OCI-M2 (cell line): ENCODE measurements around the gene TMEM204.

Source experiments
- DNase-seq: peaks from one replicate; lab custom pipeline; 2025; ENCODE audit not compliant: unreplicated experiment; lab: John Stamatoyannopoulos, UW

The TMEM204 gene

DNA sequence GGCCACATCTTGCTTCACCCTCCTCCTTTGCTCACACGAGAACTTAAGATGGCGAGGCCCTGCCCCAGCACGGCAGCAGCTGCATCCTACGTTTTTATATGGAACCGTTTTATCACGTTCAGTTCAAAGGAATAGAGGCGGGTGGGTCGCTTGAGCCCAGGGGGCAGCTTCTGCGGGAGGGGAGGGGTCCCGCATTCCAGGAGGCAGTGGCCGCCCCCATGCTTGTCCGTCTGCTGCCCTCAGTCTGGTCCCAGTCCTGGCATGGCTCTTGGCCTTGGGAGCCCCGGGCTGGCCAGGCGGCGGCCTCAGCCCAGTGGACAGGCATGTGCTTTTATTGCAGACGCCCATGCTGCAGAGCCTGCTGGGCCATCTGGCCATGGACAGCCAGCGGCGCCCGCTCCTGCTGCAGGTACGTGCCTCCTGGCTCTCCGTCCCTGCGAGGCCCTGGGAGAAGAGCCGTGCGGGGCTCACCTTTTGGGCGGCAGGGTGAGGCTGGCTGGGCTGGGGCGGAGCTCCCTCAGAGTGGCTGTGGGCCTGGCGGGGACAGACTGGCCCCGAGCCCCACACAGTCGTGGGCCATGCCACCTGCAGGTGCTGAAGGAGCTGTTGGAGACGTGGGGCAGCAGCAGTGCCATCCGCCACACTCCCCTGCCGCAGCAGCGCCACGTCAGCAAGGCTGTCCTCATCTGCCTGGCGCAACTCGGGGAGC is 33.6 kb upstream of the TMEM204 start:
- DNase-seq = no peak

DNA sequence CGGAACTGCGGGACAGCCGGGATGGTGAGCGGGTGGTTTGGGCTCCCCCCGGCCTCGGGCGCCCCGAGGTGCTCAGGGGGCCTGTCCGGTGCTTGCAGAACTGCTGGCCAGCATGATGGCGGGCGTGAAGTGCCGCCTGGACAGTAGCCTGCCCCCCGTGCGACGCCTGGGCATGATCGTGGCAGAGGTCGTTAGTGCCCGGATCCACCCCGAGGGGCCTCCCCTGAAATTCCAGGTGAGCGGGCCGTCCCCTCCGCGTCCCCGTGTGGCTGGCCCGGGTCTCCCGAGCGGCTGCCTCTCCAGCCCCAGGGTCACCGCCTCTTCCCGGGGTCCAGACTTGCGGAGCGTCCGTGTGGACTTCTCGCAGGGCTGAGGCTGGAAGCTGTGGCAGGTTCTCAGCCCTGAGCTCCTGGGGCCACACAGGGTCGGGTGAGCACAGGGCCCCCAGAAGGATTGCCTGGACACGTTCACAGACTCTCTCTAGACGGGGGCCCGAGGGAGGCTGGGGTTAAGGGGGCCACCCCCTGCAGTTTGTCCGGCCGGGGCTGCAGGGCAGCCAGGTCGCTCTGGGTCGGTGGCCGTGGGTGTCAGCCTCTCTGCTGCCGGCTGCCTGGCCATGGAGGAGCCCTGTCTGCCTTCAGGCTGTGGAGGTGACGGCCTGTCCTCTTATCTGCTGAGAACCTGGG is 32.9 kb upstream of the TMEM204 start:
- DNase-seq = no peak

DNA sequence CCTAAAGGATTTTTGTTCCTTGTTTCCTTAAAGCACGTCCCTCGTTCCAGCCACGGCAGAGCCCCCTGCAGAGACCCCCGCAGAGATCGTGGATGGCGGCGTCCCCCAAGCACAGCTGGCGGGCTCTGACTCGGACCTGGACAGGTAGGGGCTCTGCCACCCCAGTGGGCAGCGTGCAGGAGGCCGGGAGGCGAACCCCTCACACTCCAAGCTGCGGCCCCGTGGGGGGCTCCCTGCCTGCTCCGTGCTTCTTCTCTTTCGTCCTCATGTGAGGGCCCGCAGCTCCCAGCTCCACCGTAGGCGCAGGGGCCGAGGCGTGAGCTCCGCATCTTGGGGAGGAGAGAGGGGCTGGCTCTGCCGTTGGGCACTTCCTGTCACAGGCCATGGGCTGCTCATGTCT is 31.8 kb upstream of the TMEM204 start:
- no peak for DNase-seq

DNA sequence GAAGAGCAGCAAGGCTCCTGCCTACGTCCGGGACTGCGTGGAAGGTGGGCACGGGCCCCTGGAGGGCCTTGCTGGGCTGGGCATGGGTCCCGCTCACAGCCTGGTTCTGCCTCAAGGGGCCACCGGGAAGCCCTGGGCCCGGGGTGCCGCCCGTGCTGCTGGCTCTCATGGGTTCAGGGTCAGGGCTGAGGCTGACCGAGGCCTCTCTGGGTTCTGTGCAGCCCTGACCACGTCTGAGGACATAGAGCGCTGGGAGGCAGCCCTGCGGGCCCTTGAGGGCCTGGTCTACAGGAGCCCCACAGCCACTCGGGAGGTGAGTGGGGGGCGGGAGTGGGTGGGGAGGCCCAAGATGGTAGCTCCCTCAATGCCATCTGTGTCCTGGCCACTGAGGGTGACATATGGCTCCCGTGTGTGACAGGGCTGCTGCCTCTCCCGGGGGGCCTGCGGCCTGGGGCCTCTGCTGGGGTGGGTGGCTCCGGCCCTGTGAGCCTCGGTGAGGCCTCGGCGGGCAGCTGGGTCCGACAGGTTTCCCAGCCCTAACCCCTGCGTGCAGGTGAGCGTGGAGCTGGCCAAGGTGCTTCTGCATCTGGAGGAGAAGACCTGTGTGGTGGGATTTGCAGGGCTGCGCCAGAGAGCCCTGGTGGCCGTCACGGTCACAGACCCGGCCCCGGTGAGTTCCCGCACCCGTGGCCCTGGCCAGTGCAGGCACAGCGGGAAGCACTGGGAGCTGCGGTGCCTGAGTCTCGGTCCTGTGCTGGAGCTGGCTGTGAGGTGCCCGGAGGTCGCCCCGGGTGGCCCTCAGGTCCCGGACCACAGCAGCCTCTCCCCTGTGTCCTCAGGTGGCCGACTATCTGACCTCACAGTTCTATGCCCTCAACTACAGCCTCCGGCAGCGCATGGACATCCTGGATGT is 31.1 kb upstream of the TMEM204 start:
- no peak for DNase-seq

DNA sequence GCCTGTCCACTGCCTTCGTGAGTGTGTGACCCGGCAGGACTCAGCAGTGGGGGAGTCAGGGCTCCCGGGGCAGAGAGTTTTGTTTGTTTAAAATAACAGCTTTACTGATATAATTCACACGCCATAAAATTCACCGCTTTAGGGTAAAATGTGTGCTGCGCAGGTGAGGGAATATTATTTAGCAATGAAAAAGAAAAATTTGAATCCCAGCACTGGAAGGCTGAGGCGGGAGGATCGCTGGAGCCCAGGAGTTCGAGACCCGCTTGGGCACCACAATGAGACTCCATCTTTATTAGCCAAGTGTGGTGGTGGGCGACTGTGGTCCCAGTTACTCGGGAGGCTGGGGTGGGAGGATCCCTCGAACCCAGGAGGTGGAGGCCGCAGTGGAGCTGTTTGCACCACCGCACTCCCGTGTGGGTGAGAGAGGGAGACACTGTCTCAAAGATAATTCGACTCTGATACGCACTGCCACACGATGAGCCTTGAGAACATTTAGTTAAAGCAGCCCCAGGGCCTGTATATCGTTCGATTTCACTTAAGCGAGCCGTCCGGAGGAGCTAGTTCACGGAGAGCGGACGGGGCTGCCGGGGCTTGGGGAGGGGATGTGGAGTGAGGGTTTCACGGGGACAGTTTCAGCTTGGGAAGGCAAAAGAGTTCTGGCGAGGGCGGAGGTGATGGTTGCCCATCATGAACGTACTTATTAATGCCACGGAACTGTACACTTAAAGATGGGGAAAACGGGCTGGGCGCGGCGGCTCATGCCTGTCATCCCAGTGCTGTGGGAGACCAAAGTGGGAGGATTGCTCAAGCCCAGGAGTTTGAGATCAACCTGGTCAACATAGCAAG is 30.1 kb upstream of the TMEM204 start:
- no peak for DNase-seq

DNA sequence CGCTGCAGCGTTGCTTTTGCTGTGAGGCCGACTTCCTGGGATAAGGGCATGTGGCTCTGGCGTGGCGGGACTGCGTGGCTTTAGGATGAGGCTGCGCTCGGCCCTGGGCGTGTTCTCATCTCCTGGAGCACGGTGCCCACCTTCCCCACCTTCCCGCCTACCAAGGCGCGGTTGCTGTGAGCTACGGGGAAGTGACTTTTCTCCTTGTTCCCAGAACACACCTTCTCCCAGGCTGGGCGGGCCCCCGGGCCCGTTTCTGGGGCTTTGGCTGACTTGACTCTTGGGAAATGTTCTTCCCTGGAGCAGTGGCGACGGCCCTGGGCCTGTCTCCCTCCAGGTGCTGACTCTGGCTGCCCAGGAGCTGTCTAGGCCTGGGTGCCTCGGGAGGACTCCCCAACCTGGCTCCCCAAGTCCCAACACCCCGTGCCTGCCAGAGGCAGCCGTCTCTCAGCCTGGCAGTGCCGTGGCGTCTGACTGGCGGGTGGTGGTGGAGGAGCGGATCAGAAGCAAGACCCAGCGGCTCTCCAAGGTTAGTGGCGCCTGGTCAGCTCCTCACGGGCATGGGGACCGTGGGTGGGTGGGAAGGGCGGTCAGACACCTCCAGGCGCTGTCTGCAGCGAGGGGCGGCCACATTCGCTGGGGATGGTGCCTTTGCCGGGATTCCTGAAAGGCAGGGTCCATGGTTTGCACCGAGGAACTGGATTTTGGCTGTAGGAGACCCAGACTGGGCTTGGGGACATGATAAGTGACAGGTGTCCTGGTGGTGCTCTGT is 28.2 kb upstream of the TMEM204 start:
- no peak for DNase-seq

DNA sequence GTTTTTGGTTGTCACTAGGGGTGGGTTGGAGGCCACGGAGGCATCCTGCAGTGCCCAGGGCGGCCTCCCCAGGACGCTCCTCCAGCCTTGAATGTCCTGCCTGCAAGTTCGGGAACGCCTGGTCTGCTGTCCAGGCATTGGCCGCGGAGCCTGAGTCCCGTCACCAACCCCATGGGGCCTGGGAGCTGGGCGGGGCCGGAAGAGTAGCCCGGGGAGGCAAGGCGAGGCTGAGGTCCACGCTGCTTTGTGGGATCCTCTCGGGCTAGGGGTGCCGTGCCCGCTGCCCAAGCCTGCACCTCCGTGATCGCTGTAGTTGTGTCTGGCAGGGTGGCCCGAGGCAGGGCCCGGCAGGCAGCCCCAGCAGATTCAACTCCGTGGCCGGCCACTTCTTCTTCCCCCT is 27.6 kb upstream of the TMEM204 start:
- DNase-seq = no peak

DNA sequence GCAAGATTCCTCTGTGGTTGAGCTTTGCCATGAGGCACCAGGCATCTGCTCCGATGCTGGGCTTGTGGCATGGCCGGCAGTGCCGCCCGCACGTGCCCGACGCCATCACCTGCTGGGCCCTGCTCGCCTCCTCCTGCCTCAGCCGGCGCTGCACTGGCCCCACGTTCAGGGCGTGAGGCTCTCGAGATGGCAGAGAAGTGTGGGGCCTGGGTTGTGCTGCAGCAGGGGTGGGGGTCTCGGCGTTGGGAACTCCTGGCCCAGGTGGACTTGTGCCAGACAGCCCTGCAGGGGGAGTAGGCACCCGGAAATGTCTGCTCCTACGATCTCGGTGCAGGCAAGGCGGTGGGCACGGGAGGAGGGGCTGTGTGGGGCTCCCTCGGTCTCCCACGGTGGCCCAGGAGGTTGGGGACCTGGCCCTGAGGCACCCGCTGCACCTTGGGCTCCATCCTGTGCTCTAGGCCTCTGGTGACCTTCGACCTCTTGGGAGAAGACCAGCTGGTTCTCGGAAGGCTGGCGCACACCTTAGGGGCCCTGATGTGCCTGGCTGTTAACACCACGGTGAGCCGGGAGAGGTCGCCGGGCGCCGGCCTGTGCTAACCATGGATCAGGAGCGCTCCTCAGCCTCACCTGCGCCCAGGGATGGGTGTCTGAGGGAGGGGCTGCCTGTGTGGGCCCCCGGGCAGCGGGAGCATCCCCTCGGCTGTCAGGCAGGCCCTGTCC is 26.8 kb upstream of the TMEM204 start:
- DNase-seq = no peak

DNA sequence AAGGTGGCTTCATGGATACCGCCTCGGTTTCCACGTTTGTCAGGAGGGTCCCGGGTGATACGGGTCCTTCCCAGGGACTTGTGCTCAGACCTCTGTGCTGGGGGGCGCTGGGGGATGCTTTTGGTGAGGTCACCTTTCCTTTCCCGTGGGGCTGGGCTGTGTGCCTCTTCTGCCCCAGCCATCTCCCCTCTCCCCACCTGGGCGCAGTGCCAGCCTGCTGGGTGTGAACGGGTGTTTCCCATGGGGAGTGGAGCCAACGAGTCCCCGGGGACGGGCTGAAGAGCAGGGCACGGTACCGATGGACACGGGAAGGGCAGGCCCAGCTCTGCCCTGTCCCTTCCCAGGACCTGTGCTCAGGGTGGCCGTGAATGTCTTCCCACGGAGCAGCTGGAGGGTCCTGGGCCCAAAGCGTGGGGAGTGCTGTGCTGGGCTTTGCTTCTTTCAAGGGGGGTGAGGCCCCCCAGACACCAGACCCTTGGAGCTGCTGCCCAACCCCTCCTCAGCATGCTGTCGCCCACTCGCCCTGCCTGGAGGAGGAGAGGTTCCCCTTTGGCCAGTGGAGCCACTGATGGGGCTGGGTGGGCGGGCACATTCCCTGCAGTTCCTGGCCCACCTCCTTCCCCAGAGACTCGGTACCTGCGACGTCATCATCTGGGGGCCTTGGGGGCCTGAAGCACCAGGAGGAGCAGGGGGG is 24.8 kb upstream of the TMEM204 start:
- DNase-seq = no peak

DNA sequence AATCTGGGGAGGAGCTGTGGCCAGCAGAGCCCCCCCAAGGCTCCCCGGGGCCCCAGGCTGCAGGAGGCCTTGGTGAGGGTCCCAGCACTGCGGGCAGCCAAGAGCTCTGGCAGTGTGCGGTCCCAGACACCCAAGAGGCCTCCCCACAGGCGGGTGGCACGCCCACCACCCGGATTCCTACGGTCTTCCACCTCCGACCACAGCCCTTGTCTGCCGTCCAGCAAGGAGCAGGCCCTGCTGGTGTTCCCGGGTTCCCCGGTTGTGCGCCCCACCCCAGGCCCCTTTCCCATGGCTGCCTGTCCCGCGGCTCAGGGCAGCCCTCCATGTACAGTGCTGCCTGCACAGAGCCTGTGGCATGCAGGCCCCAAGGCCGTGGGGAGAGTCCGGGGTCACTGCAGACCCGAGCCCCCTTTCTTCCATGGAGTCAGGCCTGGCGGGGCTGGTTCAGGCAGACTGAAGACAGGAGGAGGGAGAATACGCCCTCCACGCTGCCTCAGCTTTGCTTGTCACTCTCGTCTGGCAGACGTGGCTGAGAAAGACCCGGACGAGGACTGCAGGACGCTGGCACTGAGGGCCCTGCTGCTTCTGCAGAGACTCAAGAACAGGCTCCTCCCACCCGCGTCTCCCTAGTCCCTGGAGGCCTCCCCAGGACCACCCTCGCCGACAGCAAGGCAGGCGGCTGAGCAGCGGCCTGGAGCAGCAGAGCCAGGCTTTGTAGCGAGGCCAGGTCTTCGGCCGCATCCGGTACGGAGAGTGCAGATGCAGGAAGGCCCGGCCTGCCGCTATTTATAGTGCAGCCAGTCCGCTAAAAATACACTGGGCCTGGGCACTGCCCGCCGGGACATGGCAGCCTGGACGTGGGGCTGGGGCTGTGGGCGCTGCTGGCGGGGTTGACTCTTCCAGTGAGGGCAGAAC is 23.9 kb upstream of the TMEM204 start:
- DNase-seq = no peak

DNA sequence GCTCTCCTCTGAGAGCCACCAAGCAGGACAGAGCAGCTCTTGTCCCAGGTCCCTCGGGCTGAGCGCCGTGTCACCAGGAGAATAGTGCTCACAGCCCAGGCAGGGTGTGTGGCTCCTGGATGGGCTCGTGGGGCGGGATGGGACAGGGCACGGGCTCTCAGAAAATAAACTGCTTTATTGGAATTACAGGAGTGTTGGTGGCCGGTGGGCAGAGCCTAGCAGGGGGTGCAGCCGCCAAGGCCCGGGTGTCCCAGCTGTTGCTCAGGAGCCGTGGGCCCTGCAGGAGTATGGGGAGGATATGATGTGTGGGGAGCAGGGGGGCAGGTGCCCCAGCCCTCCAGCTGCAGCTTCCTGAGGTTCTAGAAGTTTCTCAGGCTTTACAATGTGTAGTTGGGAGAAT is 23.2 kb upstream of the TMEM204 start:
- DNase-seq = no peak

DNA sequence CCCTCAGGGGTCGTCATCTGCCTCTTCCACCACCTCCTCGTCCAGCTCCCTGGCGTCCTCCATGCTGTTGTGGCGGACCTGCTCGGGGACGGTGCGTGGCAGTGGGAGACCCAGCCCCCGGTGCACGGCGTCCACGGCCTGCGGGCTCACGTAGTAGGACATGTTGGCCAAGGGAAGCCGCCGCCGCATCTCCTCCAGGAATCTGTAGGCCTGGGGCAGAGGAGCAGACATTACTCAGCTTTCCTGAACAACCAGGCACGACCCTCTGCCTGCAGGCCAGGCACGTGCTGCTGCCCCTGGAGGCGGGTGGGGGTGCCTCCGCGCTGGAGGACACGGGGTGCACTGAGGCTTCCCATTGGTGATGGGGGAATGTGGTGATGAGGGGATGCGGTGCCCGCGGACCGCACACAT is 22.5 kb upstream of the TMEM204 start:
- DNase-seq = no peak

DNA sequence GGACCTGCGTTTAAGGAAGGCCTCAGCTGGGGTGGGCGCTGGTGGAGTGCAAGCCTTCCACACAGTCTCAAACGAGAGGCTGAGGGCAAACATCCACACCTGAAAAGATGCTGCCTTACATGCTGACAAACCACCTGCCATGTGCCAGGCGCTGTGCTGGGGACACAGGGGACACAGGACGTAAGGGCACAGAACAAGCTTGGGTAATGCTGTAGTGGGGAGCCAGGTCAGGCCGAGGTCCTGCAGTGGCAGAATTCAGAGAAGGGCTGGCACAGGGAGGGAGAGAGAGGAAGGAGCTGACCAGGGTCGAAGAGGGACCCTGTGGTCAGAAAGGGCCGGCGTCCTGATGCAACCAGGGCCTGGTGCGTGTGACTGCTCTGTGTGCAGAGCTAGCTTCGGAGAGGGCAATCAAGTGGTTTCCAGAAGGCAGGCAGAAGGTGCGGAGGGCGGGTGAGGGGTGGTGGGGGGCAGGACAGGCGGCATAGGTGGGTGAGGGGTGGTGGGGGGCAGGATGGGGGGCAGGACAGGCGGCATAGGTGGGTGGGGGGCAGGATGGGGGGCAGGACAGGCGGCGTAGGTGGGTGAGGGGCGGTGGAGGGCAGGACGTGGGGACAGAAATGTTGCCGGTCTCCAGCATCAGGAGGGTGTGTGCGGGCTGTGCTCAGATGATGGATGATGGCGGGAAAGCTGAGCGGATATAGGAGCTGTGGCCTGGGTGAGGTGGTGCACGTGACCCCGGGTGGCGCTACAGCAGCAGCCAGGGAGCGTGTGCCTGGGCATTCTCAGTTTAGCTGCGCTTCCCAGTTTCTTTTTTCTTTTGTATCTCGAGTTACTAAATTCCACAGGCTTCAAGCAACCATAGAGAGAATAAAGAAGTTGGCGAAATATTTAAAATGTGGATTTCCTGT is 21.6 kb upstream of the TMEM204 start:
- DNase-seq = no peak

DNA sequence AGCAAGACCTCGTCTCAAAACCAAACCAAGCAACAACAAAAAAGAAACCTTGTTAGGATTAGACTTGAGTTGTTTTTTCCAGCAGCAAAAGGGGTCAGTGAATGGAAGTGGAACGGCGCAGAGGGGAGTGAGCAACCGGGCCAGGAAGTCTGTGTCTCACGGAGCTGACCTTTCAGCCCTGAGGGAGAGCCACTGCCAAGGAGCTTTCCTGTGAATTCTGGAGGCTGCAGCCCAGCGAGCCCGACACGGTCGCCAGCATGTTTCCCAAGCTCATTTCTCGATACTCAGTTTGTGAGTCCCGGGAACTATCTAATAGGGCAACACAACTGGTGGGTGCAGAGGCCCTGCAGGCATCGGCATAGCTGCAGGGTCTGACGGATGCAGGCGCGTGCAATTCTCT is 20.7 kb upstream of the TMEM204 start:
- DNase-seq = no peak

DNA sequence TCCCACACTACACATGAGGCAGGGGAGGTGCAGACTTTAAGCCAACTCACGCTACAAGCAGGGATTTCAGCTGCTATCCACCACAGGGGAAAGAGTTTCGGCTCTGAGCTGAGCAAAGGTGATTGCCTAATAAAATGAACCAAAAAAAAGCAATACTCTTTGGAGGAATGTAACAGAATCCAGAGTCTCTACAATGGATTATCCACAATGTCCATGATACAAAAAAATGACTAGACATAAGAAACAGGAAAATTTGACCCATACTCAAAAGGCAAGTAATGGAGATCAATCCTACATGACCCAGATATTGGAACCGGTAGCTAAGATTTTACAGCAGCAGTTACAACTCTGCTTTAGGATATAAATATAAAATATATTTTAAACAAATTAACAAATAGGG is 19.0 kb upstream of the TMEM204 start:
- DNase-seq = no peak

DNA sequence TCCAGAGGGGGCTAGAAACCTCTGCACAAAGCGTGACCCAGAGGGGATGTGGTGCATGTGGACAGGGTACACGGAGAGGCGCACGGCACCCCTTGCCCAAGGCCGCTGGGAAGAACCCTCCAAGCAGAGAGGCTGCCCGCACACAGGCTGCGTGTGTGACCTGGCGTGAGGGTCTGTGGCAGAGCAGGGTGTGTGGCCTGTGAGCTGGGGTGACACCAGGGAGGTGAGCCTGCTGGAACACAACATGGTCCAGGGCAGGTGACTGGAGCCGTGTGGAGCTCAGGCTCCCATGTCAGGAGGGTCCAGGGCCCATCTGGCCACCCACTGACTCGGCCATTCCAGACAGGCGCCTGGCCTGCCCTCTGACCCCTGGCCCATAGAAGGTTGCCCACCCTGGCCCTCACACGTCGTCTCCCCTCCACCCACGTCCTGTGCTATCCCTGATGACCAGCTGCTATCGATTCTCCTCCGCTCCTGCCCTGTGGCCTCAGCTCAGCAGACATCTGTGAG is 14.8 kb upstream of the TMEM204 start:
- no peak for DNase-seq

DNA sequence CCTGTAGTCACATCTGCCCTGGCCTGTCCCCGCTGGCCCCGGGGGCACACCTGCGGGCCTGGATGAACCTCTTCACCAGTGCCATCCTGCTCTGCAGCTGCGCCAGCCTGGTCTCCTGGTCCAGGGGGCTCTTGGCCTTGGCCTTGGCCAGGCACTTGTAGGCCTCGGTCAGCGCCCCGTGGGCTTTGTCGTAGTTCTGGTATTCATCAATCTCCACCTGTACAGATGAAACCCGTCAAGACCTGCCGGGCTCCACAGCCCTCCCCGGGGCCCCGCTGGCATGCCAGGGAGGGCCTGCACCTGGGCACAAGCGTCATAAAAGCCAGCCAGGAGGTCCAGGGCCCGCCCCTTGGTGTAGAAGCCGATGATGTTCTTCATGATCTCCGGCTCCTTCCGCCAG is 13.6 kb upstream of the TMEM204 start:
- no peak for DNase-seq
